Measurements from ENCODE around the gene CEBPG. TPM values are rescaled to one million over a fixed set of nuclear protein-coding genes. Genes with fewer than 3 reads are reported as not detected.

Gene CEBPG
- total RNA-seq, 4 donors from 2014 or later, result 18.5 to 31.6 (median 26.8) TPM

GRCh38 chr19:33397536-33398360 is 24.2 kb downstream of the CEBPG start:
- no peak overlapping the region for H3K4me3 ChIP-seq
- H3K4me1 ChIP-seq, result peaks cover 10 to 44% (median 40%) of the 10 kb centered on the region in 3 donors
- intact Hi-C loops (cut with DNase I), result no loop called here
- H3K27ac ChIP-seq, result no peak overlapping the region
- H3K36me3 ChIP-seq, result peaks cover 0 to 19% (median 0%) of the 10 kb centered on the region in 3 donors
- no peak for DNase-seq
- no peak for TF ChIP-seq POLR2A (IDR thresholded peaks at IDR 0.05)
- TF ChIP-seq CTCF (IDR thresholded peaks at IDR 0.05), result no peak
- WGBS, 2 donors, result 75% methylated on average over 4 of the region's 15 CpGs; no CpG with 5 or more reads in 1 of the 2 donors
- no peaks in the 10 kb centered on the region for H3K27me3 ChIP-seq
- no peaks in the 10 kb centered on the region for H3K9me3 ChIP-seq

GRCh38 chr19:33398361-33399060 is 25.0 kb downstream of the CEBPG start:
- H3K9me3 ChIP-seq, result no peaks in the 10 kb centered on the region
- intact Hi-C loops (cut with DNase I), result no loop called here
- no peaks in the 10 kb centered on the region for H3K27me3 ChIP-seq
- peaks cover 0 to 19% (median 0%) of the 10 kb centered on the region in 3 donors for H3K36me3 ChIP-seq
- DNase-seq, result no peak
- peaks cover 10 to 38% (median 36%) of the 10 kb centered on the region in 3 donors for H3K4me1 ChIP-seq
- no peak overlapping the region for H3K4me3 ChIP-seq
- WGBS, 2 donors, result 84 to 93% methylated on average over 17 to 18 of the region's 19 CpGs
- H3K27ac ChIP-seq, result no peak overlapping the region
- no peak for TF ChIP-seq CTCF (IDR thresholded peaks at IDR 0.05)
- TF ChIP-seq POLR2A (IDR thresholded peaks at IDR 0.05), result no peak

GRCh38 chr19:33399081-33399744 is 25.7 kb downstream of the CEBPG start:
- no peak for DNase-seq
- TF ChIP-seq CTCF (IDR thresholded peaks at IDR 0.05) (no peak), POLR2A (IDR thresholded peaks at IDR 0.05) (no peak)
- intact Hi-C loops (cut with DNase I), result no loop called here

GRCh38 chr19:33399745-33400681 is 26.5 kb downstream of the CEBPG start:
- TF ChIP-seq CTCF (IDR thresholded peaks at IDR 0.05), result no peak
- no peak for TF ChIP-seq POLR2A (IDR thresholded peaks at IDR 0.05)
- Histone ChIP-seq H3K9me3 (no peaks in the 10 kb centered on the region), H3K27me3 (no peaks in the 10 kb centered on the region), H3K4me3 (no peak overlapping the region), H3K4me1 (peaks cover 10 to 31% (median 23%) of the 10 kb centered on the region in 3 donors), H3K27ac (no peak overlapping the region), H3K36me3 (peaks cover 0 to 19% (median 0%) of the 10 kb centered on the region in 3 donors)
- intact Hi-C loops (cut with DNase I), result no loop called here
- 90 to 93% methylated on average over 3 to 8 of the region's 22 CpGs for WGBS, 2 donors
- DNase-seq, result no peak

More at GRCh38 chr19:33399081-33399744, 25.7 kb downstream of the CEBPG start:
- Histone ChIP-seq H3K27ac (no peak overlapping the region), H3K36me3 (peaks cover 0 to 19% (median 0%) of the 10 kb centered on the region in 3 donors), H3K27me3 (no peaks in the 10 kb centered on the region), H3K4me3 (no peak overlapping the region), H3K9me3 (no peaks in the 10 kb centered on the region), H3K4me1 (peaks cover 10 to 31% (median 31%) of the 10 kb centered on the region in 3 donors)
- 87 to 97% methylated on average over 12 to 20 of the region's 28 CpGs for WGBS, 2 donors

All from esophagus squamous epithelium (tissue), 5 donors.